NCI-H187 (cell line): ENCODE data around the gene TMEM42.
"Not testable (repeated sequence)": the region's sequence is repeated elsewhere in the genome, so short reads cannot be mapped to it uniquely, and the experiment has no call there.

Source experiments
- DNase-seq, 2 experiments: peaks; one replicate each; lab custom pipeline; 2025; lab: John Stamatoyannopoulos, UW

TMEM42 gene

GRCh38 chr3:44861412-44862225 is at the start of gene TMEM42:
TSS of gene TMEM42 (plus strand) at chr3:44861912. CDS start at chr3:44861925, 13 bp downstream.
- peak; percentile 18 to 59 for DNase-seq

DNA sequence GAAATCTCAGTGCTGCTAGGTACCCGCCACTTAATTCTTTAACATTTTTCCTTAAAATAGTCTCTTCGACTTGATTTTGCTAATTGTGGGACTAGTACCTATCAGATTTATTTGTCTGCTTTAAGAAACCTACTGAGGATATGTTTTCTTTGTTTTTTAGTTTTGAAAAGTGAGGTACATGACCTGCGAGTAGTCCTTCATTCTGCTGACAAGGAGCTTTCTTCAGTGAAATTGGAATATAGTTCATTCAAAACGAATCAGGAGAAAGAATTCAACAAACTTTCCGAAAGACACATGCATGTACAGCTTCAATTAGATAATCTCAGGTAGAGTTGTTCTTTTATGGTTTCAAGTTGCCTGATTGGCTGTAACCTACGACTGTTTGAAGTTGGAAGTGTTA is 47.0 kb upstream of the TMEM42 start:
- no peak for DNase-seq

GRCh38 chr3:44816334-44816733 is 45.4 kb upstream of the TMEM42 start:
- not testable (repeated sequence) for DNase-seq

GRCh38 chr3:44821206-44821605 is 40.5 kb upstream of the TMEM42 start:
- DNase-seq: not testable (repeated sequence)

DNA sequence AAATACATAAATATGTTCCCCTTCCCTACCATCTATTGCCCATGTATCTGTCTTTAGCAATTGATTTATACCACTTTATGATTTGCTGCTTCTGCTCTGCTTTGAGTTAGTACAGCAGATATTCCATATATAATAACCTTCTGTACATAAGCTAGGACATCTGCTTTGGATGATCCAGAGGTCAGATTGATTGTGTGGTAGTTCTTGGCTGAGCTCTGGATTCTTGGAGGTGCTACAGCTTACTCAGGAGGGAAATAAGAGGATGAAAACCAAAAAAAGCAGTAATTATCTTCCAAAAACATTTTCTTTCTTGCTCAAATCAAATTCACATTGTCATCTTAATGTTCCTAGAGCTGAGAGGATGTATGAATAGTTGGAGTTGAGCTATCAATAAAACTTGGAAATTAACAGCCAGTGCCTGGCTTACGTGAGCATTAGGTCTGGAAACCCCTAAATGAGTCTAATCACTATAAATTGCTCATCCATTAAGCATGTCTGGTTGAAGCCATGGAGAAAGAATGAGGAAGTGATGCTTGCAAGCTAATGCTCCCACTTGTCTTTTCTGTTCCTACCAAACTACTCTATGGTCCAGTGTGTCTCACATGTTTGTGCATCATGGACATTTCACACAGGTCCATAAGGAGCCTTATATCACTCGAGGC is 36.3 kb upstream of the TMEM42 start:
- no peak for DNase-seq

GRCh38 chr3:44827196-44827595 is 34.5 kb upstream of the TMEM42 start:
- DNase-seq: no peak

GRCh38 chr3:44831232-44831631 is 30.5 kb upstream of the TMEM42 start:
- no peak for DNase-seq

GRCh38 chr3:44832032-44832431 is 29.7 kb upstream of the TMEM42 start:
- DNase-seq: no peak

DNA sequence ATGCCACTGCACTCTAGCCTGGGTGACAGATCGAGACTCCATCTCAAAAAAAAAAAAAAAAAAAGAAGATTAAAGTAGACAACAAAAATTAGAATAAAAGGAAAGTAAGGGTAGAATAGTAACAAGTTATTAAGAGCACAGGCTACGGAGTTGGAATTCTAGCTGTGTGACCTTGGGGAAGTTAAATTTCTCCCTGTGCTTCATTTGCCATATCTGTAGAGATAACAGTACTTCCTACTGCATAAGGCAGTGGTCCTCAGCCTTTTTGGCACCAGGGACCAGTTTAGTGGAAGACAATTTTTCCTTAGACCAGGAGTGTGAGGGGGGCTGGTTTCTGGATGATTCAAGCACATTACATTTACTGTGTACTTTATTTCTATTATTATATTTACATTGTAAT is 28.7 kb upstream of the TMEM42 start:
- DNase-seq: no peak

GRCh38 chr3:44833394-44833793 is 28.3 kb upstream of the TMEM42 start:
- DNase-seq: no peak

- DNase-seq: no peak
Measured at GRCh38 chr3:44835684-44836083, 26.0 kb upstream of the TMEM42 start.

DNA sequence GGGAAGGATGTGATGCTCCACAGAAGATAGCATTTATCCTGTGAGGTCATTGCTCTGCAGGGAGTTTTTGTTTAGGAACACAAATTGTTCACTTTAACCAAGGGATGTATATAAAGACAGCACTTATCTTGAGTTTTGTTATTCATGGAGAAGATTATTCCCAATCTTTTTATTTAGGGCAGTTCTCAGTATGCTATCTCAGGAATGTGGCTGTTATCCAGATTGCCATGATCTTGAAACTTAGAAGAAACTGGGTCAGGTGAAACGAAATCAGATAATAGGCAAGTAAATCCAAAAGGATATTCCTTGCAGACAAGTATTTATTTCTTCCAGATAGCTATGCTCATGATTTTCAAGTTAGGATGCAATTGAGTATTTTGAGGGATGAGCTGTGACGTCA is 19.3 kb upstream of the TMEM42 start:
- DNase-seq: no peak

GRCh38 chr3:44845528-44846520 is 15.9 kb upstream of the TMEM42 start:
- DNase-seq: no peak

DNA sequence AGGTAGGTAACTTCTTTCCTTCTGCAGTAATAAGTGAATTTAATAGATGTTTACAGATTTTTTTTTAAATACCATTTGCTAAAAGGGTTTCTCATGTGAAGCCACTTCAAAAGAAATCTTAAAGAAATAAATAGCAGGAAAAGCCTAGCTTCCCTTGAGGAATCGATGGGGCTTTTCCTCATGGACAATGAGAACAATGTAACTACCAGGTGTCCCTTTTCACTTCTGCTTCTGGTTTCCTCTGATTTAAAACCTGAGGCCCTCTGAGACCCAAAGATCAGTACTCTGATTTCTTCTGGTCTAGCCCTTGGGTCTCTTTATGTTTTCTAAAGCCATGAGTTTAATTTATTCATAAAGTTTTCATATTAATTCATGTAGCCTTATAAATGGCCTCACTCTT is 13.1 kb upstream of the TMEM42 start:
- DNase-seq: no peak

- not testable (repeated sequence) for DNase-seq
Measured at GRCh38 chr3:44856663-44857062, 5.0 kb upstream of the TMEM42 start.

DNA sequence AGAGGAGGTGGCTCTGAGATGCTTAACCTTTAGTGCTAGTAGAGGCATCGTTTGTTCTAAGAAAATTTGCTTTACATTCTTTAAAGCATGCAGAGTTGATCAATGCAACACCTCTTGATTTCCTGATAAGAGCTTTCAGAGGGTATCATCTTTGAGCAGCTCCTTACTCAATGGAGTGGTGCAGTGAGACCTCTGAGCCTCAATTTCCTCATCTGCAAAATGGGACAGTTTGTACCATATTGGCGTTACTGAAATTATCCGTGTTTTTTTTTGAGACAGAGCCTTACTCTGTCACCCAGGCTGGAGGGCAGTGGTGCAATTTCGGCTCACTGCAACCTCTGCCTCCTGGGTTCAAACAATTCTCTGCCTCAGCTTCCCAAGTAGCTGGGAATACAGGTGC is 1.6 kb upstream of the TMEM42 start:
- DNase-seq: no peak

DNA sequence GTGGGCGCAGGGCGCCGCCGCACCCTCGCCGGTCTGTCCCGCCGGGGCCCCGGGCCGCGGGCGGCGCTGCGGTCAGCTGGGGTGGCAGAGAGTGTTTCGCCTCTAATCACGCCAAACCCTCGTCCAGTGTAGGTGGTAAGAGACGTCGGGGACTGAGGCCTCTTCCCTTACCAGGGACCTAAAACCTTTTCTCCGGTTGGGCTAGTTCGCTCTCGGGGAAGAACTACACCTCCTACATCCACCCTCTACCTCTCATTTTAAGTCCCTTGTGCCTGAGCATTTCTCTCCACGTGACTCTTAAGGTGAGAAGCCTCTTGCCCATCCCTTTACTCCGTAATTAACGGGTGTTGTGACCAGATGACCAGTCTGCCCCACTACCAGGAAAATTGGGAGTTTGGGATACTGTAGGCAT is 520 bp downstream of the TMEM42 start:
- DNase-seq: no peak

DNA sequence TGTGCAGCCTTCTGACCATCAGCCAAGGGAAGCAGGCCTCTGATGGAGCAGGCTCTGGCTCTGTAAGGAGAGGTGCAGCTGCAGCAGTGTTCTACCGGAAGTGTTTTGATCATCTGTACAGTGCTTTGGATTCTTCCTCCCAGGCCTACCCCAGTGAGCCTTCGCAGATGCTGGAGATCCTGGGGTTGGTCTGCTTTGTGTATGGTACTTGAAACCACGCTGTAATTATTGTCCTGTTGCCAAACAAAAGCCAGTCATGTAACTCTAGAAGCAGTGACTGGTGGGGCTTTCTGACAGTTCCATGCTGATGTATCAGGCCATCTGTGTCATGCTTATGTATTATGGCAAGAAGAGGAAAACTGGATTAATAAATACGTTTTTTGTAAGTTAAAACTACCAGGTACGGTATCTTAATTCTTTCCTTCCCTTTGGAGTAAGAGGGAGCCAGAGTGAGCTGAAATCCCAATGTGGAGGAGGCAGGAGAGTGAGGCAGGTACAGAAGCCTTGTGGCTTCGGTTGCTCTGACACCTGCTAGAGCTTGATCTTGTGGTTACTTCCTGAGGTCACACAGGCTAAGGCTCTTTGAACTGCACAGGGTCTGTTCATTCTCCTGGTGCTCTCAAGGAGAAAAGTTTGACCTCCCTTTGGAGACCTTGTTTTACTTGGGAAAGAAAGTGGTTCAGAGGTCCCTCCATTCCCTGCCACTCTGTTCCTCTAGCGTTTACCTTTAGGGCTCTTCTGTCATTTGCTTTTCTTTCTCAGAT is 3.7 kb downstream of the TMEM42 start:
- DNase-seq: no peak

DNA sequence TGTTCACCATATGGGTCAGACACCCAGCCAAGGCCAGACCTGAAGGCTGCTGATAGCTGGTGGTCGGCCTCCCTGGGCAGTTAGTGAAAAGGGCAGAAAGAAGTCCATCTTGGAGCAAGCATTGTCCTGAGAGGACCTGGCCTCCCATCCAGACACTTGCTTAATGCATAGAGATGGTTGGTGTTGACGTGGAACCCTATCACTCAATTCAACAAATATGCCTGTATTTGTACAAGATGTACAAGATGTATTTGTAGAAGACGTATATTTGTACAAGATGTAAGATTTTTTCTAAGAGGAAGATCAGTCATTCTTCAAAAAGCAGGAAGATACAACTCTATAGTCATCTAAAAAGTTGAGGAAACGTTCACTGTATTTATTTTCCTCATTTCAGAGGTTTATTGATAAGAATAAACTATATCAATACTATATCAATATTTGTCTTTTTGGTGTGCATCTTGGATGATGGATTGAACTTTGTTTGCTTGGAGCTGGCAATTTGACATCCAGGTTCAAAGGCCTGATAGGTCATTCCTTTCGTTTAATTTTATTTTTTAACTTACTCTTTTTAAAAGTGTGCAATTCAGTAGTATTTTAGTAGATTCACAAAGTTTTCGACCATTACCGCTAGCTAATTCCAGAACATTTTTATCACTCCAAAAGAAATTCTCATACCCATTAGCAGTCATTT is 5.9 kb downstream of the TMEM42 start:
- DNase-seq: no peak

- no peak for DNase-seq
Measured at GRCh38 chr3:44870375-44871061, 8.8 kb downstream of the TMEM42 start.
